K562 (cell line): ENCODE measurements around the gene SNW1. TPM values are rescaled to one million over a fixed set of nuclear protein-coding genes. Genes with fewer than 3 reads are reported as not detected.
A peak's percentile ranks its signal among the peaks of the same experiment; 100 is the strongest.

Experiments used
- ATF7 ChIP-seq: fragments of 450-650 bp; IDR thresholded peaks from 2 replicates; pipeline ENCODE4 v1.7.1; 2014; ENCODE audit warnings: mild to moderate bottlenecking, moderate library complexity
- FOXK2 ChIP-seq, 2 experiments: fragments of 450-650 bp; IDR thresholded peaks in 1 of 2; conservative IDR thresholded peaks in 1 of 2; 2 replicates each; pipeline ENCODE4 v1.6.1; 2016; ENCODE audit warnings: low read depth in 2 of 2, mild to moderate bottlenecking in 1 of 2
- MTA3 ChIP-seq: fragments of 450-650 bp; formaldehyde crosslinking; IDR thresholded peaks from 2 replicates; pipeline ENCODE4 v1.6.1; 2017; ENCODE audit warnings: mild to moderate bottlenecking, borderline replicate concordance
- NR2C1 ChIP-seq, 2 experiments: fragments of 450-650 bp; IDR thresholded peaks; 2 replicates each; pipeline ENCODE4 v1.6.1; 2017; ENCODE audit warnings: mild to moderate bottlenecking in 2 of 2, antibody characterized with exemption in 1 of 2, inconsistent platforms in 1 of 2, missing compliant biosample characterization in 1 of 2, missing genetic modification characterization in 1 of 2
- NR4A1 ChIP-seq, 2 experiments: fragments of 250-450 bp in 1 of 2; fragments of 450-650 bp in 1 of 2; sonication (Bioruptor Pico) in 1 of 2; IDR thresholded peaks; 2 replicates each; pipeline versions ENCODE4 v1.4.0 to v1.6.1; 2016 to 2020; ENCODE audit warnings: mild to moderate bottlenecking in 2 of 2, missing compliant biosample characterization in 1 of 2, missing genetic modification characterization in 1 of 2, moderate library complexity in 1 of 2
- POLR2G ChIP-seq: fragments of 200-400 bp; formaldehyde crosslinking; IDR thresholded peaks from 2 replicates; pipeline ENCODE4 v1.6.1; 2017; ENCODE audit warnings: low read depth, mild to moderate bottlenecking, antibody characterized with exemption, low read length, moderate library complexity
- SPI1 ChIP-seq: IDR thresholded peaks from 2 replicates; pipeline ENCODE4 v1.6.1; 2011; ENCODE audit warnings: low read depth, low read length, control low read depth, borderline replicate concordance
- STAT5A ChIP-seq: IDR thresholded peaks from 2 replicates; pipeline ENCODE4 v1.6.1; 2012; ENCODE audit warnings: low read length, inconsistent platforms, borderline replicate concordance
- THRAP3 ChIP-seq: fragments of 450-650 bp; IDR thresholded peaks from 2 replicates; pipeline ENCODE4 v1.6.1; 2016; ENCODE audit warnings: mild to moderate bottlenecking, inconsistent platforms, borderline replicate concordance
- ZNF778 ChIP-seq: fragments of 450-650 bp; formaldehyde crosslinking; IDR thresholded peaks from 2 replicates; pipeline ENCODE4 v1.4.0; 2020; ENCODE audit warnings: mild to moderate bottlenecking, moderate library complexity
- polyA plus RNA-seq, 8 experiments: library from polyadenylated mRNA; depleted of rRNA in 4 of 8; stranded (reverse) in 5 of 8; unstranded in 3 of 8; fragments of >200 nt; fragmentation: Nextera tagmentation in 2 of 8; fragmentation: Illumina TruSeq in 1 of 8; extraction: Ambion mirVana in 2 of 8; extraction: Trizol in 1 of 8; gene quantifications; 2 replicates each; pipeline versions ENCODE4 v1.2.1 to v1.2.3, GENCODE V29; 2011 to 2014; ENCODE audit warnings: inconsistent platforms in 1 of 8, missing spikeins in 1 of 8
- total RNA-seq, 7 experiments: library from RNA; depleted of rRNA in 6 of 7; stranded (reverse); fragments of >200 nt in 6 of 7; fragmentation: Illumina TruSeq in 2 of 7; extraction: Trizol in 2 of 7; gene quantifications; 2 replicates each; pipeline versions ENCODE4 v1.2.1 to v1.2.3, GENCODE V29; 2011 to 2021; ENCODE audit warnings: low replicate concordance in 1 of 7
- TF ChIP-seq, protein P1 (sequence below): sonication (generic); formaldehyde crosslinking; IDR thresholded peaks from 2 replicates; pipeline ENCODE4 v1.8.1; 2023; ENCODE audit warnings: mild to moderate bottlenecking, missing genetic modification reagents
- TF ChIP-seq, protein P2 (sequence below): fragments of 450-650 bp; IDR thresholded peaks from 2 replicates; pipeline ENCODE4 v1.6.1; 2016; ENCODE audit warnings: antibody characterized with exemption
- TF ChIP-seq, protein P3 (sequence below): fragments of 150-350 bp; IDR thresholded peaks from 2 replicates; pipeline ENCODE4 v1.6.1; 2014; ENCODE audit warnings: low read depth, mild to moderate bottlenecking, low read length, borderline replicate concordance
- TF ChIP-seq, protein P4 (sequence below): sonication (generic); formaldehyde crosslinking; IDR thresholded peaks from 2 replicates; pipeline ENCODE4 v1.8.0; 2023; ENCODE audit warnings: mild to moderate bottlenecking, missing genetic modification reagents
- TF ChIP-seq, protein P5 (sequence below): sonication (generic); formaldehyde crosslinking; IDR thresholded peaks from 2 replicates; pipeline ENCODE4 v1.8.1; 2023; ENCODE audit warnings: mild to moderate bottlenecking, missing genetic modification reagents

Gene SNW1
- total and polyA plus RNA-seq, 9 of the 15 experiments (the other 6 are each of a cell fraction or from before 2014, with no cell fraction given) = 64.4 to 143 (median 98.2) TPM

DNA sequence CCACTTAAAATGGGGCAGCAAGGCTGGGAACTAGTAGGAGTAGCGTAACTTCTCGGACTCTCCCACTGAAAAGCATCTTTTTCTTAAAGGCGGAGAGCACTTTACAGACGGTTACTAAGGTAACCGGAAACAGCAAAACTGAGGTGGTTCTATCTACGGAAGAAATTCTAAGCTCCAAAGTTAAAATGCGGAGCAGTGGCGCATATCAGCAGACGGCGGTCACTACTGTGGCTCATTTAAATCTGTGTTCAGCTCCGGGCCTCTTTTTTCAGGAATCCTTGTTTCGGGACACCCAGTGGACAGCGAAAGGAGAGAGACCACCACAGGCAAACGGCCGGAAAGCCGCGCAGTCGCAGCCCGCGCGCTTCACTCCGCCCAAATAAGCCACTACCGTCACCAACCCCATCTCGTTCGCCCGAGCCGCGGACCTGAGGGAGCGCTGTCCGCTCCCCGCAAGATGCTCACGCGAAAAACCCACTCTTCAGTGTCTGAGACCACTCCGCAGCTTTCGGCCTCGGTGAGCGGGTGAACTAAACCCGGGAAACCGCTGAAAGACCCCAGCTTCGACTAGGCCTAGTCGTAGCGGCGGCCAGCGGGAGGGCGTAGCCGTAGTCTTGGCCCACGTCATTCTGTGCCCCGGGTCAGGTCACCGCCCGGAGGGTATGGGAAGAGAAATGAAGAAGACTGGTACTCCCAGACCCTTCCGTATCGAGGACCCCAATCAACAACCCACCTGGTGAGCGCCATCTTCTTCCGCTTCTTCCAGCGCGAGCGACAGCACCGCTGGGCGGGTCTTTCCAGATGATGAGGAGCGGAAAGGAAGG lies at the start of gene SNW1 (continued):
- TF ChIP-seq, protein P1, sequence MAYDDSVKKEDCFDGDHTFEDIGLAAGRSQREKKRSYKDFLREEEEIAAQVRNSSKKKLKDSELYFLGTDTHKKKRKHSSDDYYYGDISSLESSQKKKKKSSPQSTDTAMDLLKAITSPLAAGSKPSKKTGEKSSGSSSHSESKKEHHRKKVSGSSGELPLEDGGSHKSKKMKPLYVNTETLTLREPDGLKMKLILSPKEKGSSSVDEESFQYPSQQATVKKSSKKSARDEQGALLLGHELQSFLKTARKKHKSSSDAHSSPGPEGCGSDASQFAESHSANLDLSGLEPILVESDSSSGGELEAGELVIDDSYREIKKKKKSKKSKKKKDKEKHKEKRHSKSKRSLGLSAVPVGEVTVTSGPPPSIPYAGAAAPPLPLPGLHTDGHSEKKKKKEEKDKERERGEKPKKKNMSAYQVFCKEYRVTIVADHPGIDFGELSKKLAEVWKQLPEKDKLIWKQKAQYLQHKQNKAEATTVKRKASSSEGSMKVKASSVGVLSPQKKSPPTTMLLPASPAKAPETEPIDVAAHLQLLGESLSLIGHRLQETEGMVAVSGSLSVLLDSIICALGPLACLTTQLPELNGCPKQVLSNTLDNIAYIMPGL (CRISPR knock-in tag) = no peak
- TF ChIP-seq ZNF778 (CRISPR knock-in tag) (no peak), MTA3 (peak; percentile 51; the same call in 1 of the 2 replicates), NR4A1 (CRISPR knock-in tag; IDR thresholded peaks at IDR 0.05) (no peak), NR4A1 (tag; IDR thresholded peaks at IDR 0.05) (no peak), FOXK2 (conservative IDR thresholded peaks at IDR 0.05 in 1 of 2, IDR thresholded peaks at IDR 0.05 in 1 of 2; ENCODE audit: low read depth in 2 of 2) (0 out of 4 replicates have a peak, but pooled peaks of 1 of the 2 experiments have one; percentile 30), ATF7 (peak; percentile 34; the same call in 1 of the 2 replicates), SPI1 (no peak), POLR2G (peak; percentile 79), THRAP3 (no peak), NR2C1 (IDR thresholded peaks at IDR 0.05) (0 out of 2 replicates have a peak, but pooled peaks have one; percentile 21), NR2C1 (tag; IDR thresholded peaks at IDR 0.05) (peak; percentile 20; the same call in 1 of the 2 replicates), STAT5A (no peak)
- TF ChIP-seq, protein P2, sequence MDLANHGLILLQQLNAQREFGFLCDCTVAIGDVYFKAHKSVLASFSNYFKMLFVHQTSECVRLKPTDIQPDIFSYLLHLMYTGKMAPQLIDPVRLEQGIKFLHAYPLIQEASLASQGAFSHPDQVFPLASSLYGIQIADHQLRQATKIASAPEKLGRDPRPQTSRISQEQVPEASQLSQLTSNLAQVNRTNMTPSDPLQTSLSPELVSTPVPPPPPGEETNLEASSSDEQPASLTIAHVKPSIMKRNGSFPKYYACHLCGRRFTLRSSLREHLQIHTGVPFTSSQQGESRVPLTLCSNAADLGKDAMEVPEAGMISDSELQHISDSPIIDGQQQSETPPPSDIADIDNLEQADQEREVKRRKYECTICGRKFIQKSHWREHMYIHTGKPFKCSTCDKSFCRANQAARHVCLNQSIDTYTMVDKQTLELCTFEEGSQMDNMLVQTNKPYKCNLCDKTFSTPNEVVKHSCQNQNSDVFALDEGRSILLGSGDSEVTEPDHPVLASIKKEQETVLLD = no peak
- TF ChIP-seq, protein P3, sequence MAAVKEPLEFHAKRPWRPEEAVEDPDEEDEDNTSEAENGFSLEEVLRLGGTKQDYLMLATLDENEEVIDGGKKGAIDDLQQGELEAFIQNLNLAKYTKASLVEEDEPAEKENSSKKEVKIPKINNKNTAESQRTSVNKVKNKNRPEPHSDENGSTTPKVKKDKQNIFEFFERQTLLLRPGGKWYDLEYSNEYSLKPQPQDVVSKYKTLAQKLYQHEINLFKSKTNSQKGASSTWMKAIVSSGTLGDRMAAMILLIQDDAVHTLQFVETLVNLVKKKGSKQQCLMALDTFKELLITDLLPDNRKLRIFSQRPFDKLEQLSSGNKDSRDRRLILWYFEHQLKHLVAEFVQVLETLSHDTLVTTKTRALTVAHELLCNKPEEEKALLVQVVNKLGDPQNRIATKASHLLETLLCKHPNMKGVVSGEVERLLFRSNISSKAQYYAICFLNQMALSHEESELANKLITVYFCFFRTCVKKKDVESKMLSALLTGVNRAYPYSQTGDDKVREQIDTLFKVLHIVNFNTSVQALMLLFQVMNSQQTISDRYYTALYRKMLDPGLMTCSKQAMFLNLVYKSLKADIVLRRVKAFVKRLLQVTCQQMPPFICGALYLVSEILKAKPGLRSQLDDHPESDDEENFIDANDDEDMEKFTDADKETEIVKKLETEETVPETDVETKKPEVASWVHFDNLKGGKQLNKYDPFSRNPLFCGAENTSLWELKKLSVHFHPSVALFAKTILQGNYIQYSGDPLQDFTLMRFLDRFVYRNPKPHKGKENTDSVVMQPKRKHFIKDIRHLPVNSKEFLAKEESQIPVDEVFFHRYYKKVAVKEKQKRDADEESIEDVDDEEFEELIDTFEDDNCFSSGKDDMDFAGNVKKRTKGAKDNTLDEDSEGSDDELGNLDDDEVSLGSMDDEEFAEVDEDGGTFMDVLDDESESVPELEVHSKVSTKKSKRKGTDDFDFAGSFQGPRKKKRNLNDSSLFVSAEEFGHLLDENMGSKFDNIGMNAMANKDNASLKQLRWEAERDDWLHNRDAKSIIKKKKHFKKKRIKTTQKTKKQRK = no peak
- TF ChIP-seq, protein P4, sequence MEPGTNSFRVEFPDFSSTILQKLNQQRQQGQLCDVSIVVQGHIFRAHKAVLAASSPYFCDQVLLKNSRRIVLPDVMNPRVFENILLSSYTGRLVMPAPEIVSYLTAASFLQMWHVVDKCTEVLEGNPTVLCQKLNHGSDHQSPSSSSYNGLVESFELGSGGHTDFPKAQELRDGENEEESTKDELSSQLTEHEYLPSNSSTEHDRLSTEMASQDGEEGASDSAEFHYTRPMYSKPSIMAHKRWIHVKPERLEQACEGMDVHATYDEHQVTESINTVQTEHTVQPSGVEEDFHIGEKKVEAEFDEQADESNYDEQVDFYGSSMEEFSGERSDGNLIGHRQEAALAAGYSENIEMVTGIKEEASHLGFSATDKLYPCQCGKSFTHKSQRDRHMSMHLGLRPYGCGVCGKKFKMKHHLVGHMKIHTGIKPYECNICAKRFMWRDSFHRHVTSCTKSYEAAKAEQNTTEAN = no peak
- TF ChIP-seq, protein P5, sequence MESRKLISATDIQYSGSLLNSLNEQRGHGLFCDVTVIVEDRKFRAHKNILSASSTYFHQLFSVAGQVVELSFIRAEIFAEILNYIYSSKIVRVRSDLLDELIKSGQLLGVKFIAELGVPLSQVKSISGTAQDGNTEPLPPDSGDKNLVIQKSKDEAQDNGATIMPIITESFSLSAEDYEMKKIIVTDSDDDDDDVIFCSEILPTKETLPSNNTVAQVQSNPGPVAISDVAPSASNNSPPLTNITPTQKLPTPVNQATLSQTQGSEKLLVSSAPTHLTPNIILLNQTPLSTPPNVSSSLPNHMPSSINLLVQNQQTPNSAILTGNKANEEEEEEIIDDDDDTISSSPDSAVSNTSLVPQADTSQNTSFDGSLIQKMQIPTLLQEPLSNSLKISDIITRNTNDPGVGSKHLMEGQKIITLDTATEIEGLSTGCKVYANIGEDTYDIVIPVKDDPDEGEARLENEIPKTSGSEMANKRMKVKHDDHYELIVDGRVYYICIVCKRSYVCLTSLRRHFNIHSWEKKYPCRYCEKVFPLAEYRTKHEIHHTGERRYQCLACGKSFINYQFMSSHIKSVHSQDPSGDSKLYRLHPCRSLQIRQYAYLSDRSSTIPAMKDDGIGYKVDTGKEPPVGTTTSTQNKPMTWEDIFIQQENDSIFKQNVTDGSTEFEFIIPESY (CRISPR knock-in tag) = no peak
